ENCODE results near the gene ADORA2B. TPM values are rescaled to one million over a fixed set of nuclear protein-coding genes. Genes with fewer than 3 reads are reported as not detected.
"Not testable (repeated sequence)": the region's sequence is repeated elsewhere in the genome, so short reads cannot be mapped to it uniquely, and the experiment has no call there.

ADORA2B gene
- total RNA-seq, 1 donor from 2014 or later = not detected

GRCh38 chr17:15907290-15907689, 37.6 kb upstream of the ADORA2B start:
- no peak for TF ChIP-seq CTCF (IDR thresholded peaks at IDR 0.05)
- Mint-ChIP-seq H3K4me3 (no peak overlapping the region), H3K27ac (no peak overlapping the region), H3K27me3 (peaks cover 2% of the 10 kb centered on the region), H3K4me1 (no peaks in the 10 kb centered on the region), H3K36me3 (ENCODE audit: low read depth) (no peaks in the 10 kb centered on the region), H3K9me3 (no peaks in the 10 kb centered on the region)
- DNase-seq = no peak
- POLR2A ChIA-PET = no interaction called here
- intact Hi-C loops (cut with micrococcal nuclease) = no loop called here
- no peak for ATAC-seq (ENCODE audit: low read depth)
- CTCF ChIA-PET = no interaction called here

GRCh38 chr17:15908378-15908777, 36.6 kb upstream of the ADORA2B start:
- CTCF ChIA-PET = no interaction called here
- H3K27me3 Mint-ChIP-seq = no peaks in the 10 kb centered on the region

GRCh38 chr17:15909481-15909991, 35.4 kb upstream of the ADORA2B start:
- Mint-ChIP-seq H3K4me1 (no peaks in the 10 kb centered on the region), H3K9me3 (no peaks in the 10 kb centered on the region), H3K27ac (no peak overlapping the region), H3K36me3 (ENCODE audit: low read depth) (no peaks in the 10 kb centered on the region), H3K4me3 (no peak overlapping the region), H3K27me3 (no peaks in the 10 kb centered on the region)
- DNase-seq = no peak
- ChIA-PET POLR2A (no interaction called here), CTCF (no interaction called here)
- intact Hi-C loops (cut with micrococcal nuclease) = no loop called here
- no peak for ATAC-seq (ENCODE audit: low read depth)
- no peak for TF ChIP-seq CTCF (IDR thresholded peaks at IDR 0.05)

More at GRCh38 chr17:15908378-15908777, 36.6 kb upstream of the ADORA2B start:
- Mint-ChIP-seq H3K27ac (no peak overlapping the region), H3K4me3 (no peak overlapping the region), H3K4me1 (no peaks in the 10 kb centered on the region), H3K36me3 (ENCODE audit: low read depth) (no peaks in the 10 kb centered on the region), H3K9me3 (no peaks in the 10 kb centered on the region)
- POLR2A ChIA-PET = interaction anchor here (0.9 kb wide), 1 partner anchor 10 kb away, joined by 3 read pairs; no protein-coding TSS in a partner anchor
- DNase-seq (no peak), ATAC-seq (ENCODE audit: low read depth) (no peak)
- intact Hi-C loops (cut with micrococcal nuclease) = no loop called here
- TF ChIP-seq CTCF (IDR thresholded peaks at IDR 0.05) = no peak

- CTCF ChIA-PET = no interaction called here
- no peaks in the 10 kb centered on the region for H3K4me1 Mint-ChIP-seq
- no peak overlapping the region for H3K27ac Mint-ChIP-seq
Measured at GRCh38 chr17:15910791-15911190, 34.1 kb upstream of the ADORA2B start.

GRCh38 chr17:15911701-15912100, 33.2 kb upstream of the ADORA2B start:
- CTCF ChIA-PET; H3K4me1 Mint-ChIP-seq; H3K36me3 Mint-ChIP-seq (ENCODE audit: low read depth); H3K9me3 Mint-ChIP-seq; H3K27ac Mint-ChIP-seq; H3K4me3 Mint-ChIP-seq; ATAC-seq (ENCODE audit: low read depth); intact Hi-C loops (cut with micrococcal nuclease); DNase-seq; H3K27me3 Mint-ChIP-seq; POLR2A ChIA-PET: not testable (repeated sequence)

More at GRCh38 chr17:15910791-15911190, 34.1 kb upstream of the ADORA2B start:
- H3K27me3 Mint-ChIP-seq = peaks cover 1% of the 10 kb centered on the region
- H3K36me3 Mint-ChIP-seq (ENCODE audit: low read depth) = no peaks in the 10 kb centered on the region
- ATAC-seq (ENCODE audit: low read depth) = no peak
- no peak for TF ChIP-seq CTCF (IDR thresholded peaks at IDR 0.05)
- H3K9me3 Mint-ChIP-seq = no peaks in the 10 kb centered on the region
- POLR2A ChIA-PET = no interaction called here
- no peak overlapping the region for H3K4me3 Mint-ChIP-seq
- intact Hi-C loops (cut with micrococcal nuclease) = no loop called here
- DNase-seq = no peak

- ATAC-seq (ENCODE audit: low read depth) = no peak
- no peak for DNase-seq
- Mint-ChIP-seq H3K27ac (no peak overlapping the region), H3K4me1 (no peaks in the 10 kb centered on the region), H3K36me3 (ENCODE audit: low read depth) (no peaks in the 10 kb centered on the region), H3K27me3 (peaks cover 6% of the 10 kb centered on the region), H3K9me3 (no peaks in the 10 kb centered on the region), H3K4me3 (no peak overlapping the region)
- ChIA-PET POLR2A (no interaction called here), CTCF (no interaction called here)
- TF ChIP-seq CTCF (IDR thresholded peaks at IDR 0.05) = no peak
- intact Hi-C loops (cut with micrococcal nuclease) = no loop called here
Measured at GRCh38 chr17:15912416-15912955, 32.4 kb upstream of the ADORA2B start.
